OCI-LY7 (cell line): ENCODE measurements around the gene RNF8.

Experiments used
- EZH2phosphoT487 ChIP-seq: fragments of 200-600 bp; sonication (generic); IDR thresholded peaks from 2 replicates; pipeline ENCODE4 v1.6.1; 2018; ENCODE audit warnings: low read depth, borderline replicate concordance, mild to moderate bottlenecking, mixed run types, antibody characterized with exemption, low read length, moderate library complexity, mixed read lengths
- TF ChIP-seq, protein P1 (sequence below): fragments of 200-600 bp; sonication (generic); conservative IDR thresholded peaks from 2 replicates; pipeline ENCODE4 v1.5.1; 2014; ENCODE audit warnings: mild to moderate bottlenecking, antibody characterized with exemption, low read length, moderate library complexity, mixed read lengths

- TF ChIP-seq, protein P1, sequence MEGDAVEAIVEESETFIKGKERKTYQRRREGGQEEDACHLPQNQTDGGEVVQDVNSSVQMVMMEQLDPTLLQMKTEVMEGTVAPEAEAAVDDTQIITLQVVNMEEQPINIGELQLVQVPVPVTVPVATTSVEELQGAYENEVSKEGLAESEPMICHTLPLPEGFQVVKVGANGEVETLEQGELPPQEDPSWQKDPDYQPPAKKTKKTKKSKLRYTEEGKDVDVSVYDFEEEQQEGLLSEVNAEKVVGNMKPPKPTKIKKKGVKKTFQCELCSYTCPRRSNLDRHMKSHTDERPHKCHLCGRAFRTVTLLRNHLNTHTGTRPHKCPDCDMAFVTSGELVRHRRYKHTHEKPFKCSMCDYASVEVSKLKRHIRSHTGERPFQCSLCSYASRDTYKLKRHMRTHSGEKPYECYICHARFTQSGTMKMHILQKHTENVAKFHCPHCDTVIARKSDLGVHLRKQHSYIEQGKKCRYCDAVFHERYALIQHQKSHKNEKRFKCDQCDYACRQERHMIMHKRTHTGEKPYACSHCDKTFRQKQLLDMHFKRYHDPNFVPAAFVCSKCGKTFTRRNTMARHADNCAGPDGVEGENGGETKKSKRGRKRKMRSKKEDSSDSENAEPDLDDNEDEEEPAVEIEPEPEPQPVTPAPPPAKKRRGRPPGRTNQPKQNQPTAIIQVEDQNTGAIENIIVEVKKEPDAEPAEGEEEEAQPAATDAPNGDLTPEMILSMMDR: no peak
- TF ChIP-seq EZH2phosphoT487: no peak
These were observed 37.3 kb downstream of the RNF8 start for GRCh38 chr6:37391120-37391519.
